IPS-18c (cell line): ENCODE data around the gene OPHN1.
"Not testable (repeated sequence)": the region's sequence is repeated elsewhere in the genome, so short reads cannot be mapped to it uniquely, and the experiment has no call there.

ENCODE experiments used
- H3K4me3 ChIP-seq: 2 replicates; pipeline ENCODE4 v1.7.0; 2013; ENCODE audit warnings: low read depth, mild to moderate bottlenecking, low read length, moderate library complexity; ENCODE audit not compliant: insufficient read depth
- H3K9me3 ChIP-seq: one replicate; pipeline ENCODE4 v1.6.1; 2013; ENCODE audit warnings: mild to moderate bottlenecking, low read length, moderate library complexity; ENCODE audit not compliant: control insufficient read depth, insufficient read depth

OPHN1 gene

GRCh38 chrX:68304602-68305001 is 128.7 kb downstream of the OPHN1 start:
- Histone ChIP-seq H3K4me3 (no peak overlapping the region), H3K9me3 (no peaks in the 10 kb centered on the region)

- Histone ChIP-seq H3K9me3 (no peaks in the 10 kb centered on the region), H3K4me3 (no peak overlapping the region)
These were observed 133.4 kb downstream of the OPHN1 start for GRCh38 chrX:68299898-68300297.

- no peak overlapping the region for H3K4me3 ChIP-seq
- peaks cover 3% of the 10 kb centered on the region for H3K9me3 ChIP-seq
These were observed 140.8 kb downstream of the OPHN1 start for GRCh38 chrX:68292471-68292870.

GRCh38 chrX:68288127-68288526 is 145.2 kb downstream of the OPHN1 start:
- peaks cover 3% of the 10 kb centered on the region for H3K9me3 ChIP-seq
- no peak overlapping the region for H3K4me3 ChIP-seq

GRCh38 chrX:68287419-68287818 is 145.9 kb downstream of the OPHN1 start:
- Histone ChIP-seq H3K9me3 (peaks cover 3% of the 10 kb centered on the region), H3K4me3 (no peak overlapping the region)

- peaks cover 3% of the 10 kb centered on the region for H3K9me3 ChIP-seq
These were observed 146.3 kb downstream of the OPHN1 start for GRCh38 chrX:68286980-68287379.

GRCh38 chrX:68286076-68286475 is 147.2 kb downstream of the OPHN1 start:
- Histone ChIP-seq H3K9me3 (peaks cover 3% of the 10 kb centered on the region), H3K4me3 (no peak overlapping the region)

More at GRCh38 chrX:68286980-68287379, 146.3 kb downstream of the OPHN1 start:
- H3K4me3 ChIP-seq, result no peak overlapping the region

- Histone ChIP-seq H3K9me3 (peaks cover 3% of the 10 kb centered on the region), H3K4me3 (no peak overlapping the region)
These were observed 148.9 kb downstream of the OPHN1 start for GRCh38 chrX:68284281-68284904.

- Histone ChIP-seq H3K4me3 (no peak overlapping the region), H3K9me3 (peaks cover 10% of the 10 kb centered on the region)
These were observed 159.4 kb downstream of the OPHN1 start for GRCh38 chrX:68273887-68274286.

GRCh38 chrX:68264793-68265192 is 168.5 kb downstream of the OPHN1 start:
- not testable (repeated sequence) for H3K4me3 ChIP-seq, H3K9me3 ChIP-seq

- H3K4me3 ChIP-seq, result no peak overlapping the region
- H3K9me3 ChIP-seq, result no peaks in the 10 kb centered on the region
These were observed 172.1 kb downstream of the OPHN1 start for GRCh38 chrX:68261060-68261672.

- Histone ChIP-seq H3K9me3 (no peaks in the 10 kb centered on the region), H3K4me3 (no peak overlapping the region)
These were observed 176.3 kb downstream of the OPHN1 start for GRCh38 chrX:68256990-68257389.

GRCh38 chrX:68254738-68255645 is 178.3 kb downstream of the OPHN1 start:
- Histone ChIP-seq H3K4me3 (no peak overlapping the region), H3K9me3 (no peaks in the 10 kb centered on the region)

GRCh38 chrX:68252664-68253063 is 180.6 kb downstream of the OPHN1 start:
- no peaks in the 10 kb centered on the region for H3K9me3 ChIP-seq
- no peak overlapping the region for H3K4me3 ChIP-seq

- Histone ChIP-seq H3K4me3 (no peak overlapping the region), H3K9me3 (peaks cover 2% of the 10 kb centered on the region)
These were observed 183.4 kb downstream of the OPHN1 start for GRCh38 chrX:68249903-68250302.

GRCh38 chrX:68249401-68249831 is 183.9 kb downstream of the OPHN1 start:
- Histone ChIP-seq H3K4me3 (no peak overlapping the region), H3K9me3 (peaks cover 4% of the 10 kb centered on the region)

- Histone ChIP-seq H3K9me3 (no peaks in the 10 kb centered on the region), H3K4me3 (no peak overlapping the region)
These were observed 194.7 kb downstream of the OPHN1 start for GRCh38 chrX:68238568-68238967.
